Panc1 (cell line): ENCODE results near the gene YWHAQ. TPM values are rescaled to one million over a fixed set of nuclear protein-coding genes. Genes with fewer than 3 reads are reported as not detected.

Source experiments
- ATAC-seq: fragments of 200-7000 bp; cut with Tn5 transposase; 2 replicates; pipeline ENCODE4 v1.9.1; 2020; ENCODE audit warnings: mild to moderate bottlenecking, moderate library complexity
- BruUV-seq: library from RNA; stranded (reverse); fragments of 400-500 nt; replicated peaks from 2 replicates; lab custom pipeline; 2021; lab: Mats Ljungman, UMichigan
- CTCF ChIA-PET: fragments of 300-600 bp; sonication (Branson Sonifier 250); formaldehyde crosslinking; loops from one replicate; lab custom pipeline; 2022; ENCODE audit warnings: antibody characterized with exemption; lab: Charles Lee
- POLR2A ChIA-PET: fragments of 300-600 bp; sonication (Branson Sonifier 250); formaldehyde crosslinking; loops from one replicate; lab custom pipeline; 2022; ENCODE audit warnings: antibody characterized with exemption; lab: Charles Lee
- DNase-seq: peaks from one replicate; pipeline ENCODE4 v3.0.0-alpha.2; 2010; ENCODE audit warnings: low read depth, low spot score
- H3K27ac ChIP-seq: 2 replicates; pipeline ENCODE4 v1.5.1; 2011; ENCODE audit warnings: mild to moderate bottlenecking, low read length, inconsistent platforms
- H3K27me3 ChIP-seq: fragments of 200-500 bp; sonication (Bioruptor generic); 2 replicates; pipeline ENCODE4 v1.6.0; 2014; ENCODE audit warnings: low read length, inconsistent platforms; ENCODE audit not compliant: control insufficient read depth, insufficient read depth
- H3K36me3 ChIP-seq: fragments of 200-500 bp; sonication (Bioruptor generic); 2 replicates; pipeline ENCODE4 v1.5.1; 2014; ENCODE audit warnings: inconsistent platforms, mild to moderate bottlenecking, low read length, moderate library complexity; ENCODE audit not compliant: control insufficient read depth, insufficient read depth
- H3K4me1 ChIP-seq: 2 replicates; pipeline ENCODE4 v1.5.1; 2011; ENCODE audit warnings: inconsistent platforms, mild to moderate bottlenecking, low read length, moderate library complexity; ENCODE audit not compliant: control insufficient read depth, insufficient read depth
- H3K4me3 ChIP-seq, 2 experiments: 2 replicates each; pipeline ENCODE4 v1.5.1; 2011 to 2012; ENCODE audit warnings: low read depth in 2 of 2, low read length in 2 of 2, mild to moderate bottlenecking in 2 of 2, inconsistent platforms in 1 of 2, moderate library complexity in 1 of 2
- H3K9me3 ChIP-seq: fragments of 200-500 bp; sonication (Bioruptor generic); 2 replicates; pipeline ENCODE4 v1.5.1; 2014; ENCODE audit warnings: low read depth, mild to moderate bottlenecking, inconsistent platforms, low read length, moderate library complexity; ENCODE audit not compliant: control insufficient read depth, insufficient read depth
- CTCF ChIP-seq: fragments of 450-650 bp; IDR thresholded peaks from 2 replicates; pipeline ENCODE4 v1.5.1; 2017; ENCODE audit warnings: mild to moderate bottlenecking
- POLR2AphosphoS5 ChIP-seq: IDR thresholded peaks from 2 replicates; pipeline ENCODE4 v1.6.1; 2012; ENCODE audit warnings: mild to moderate bottlenecking, low read depth, low read length, moderate library complexity
- REST ChIP-seq, 2 experiments: IDR thresholded peaks; 2 replicates each; pipeline ENCODE4 v1.6.1; 2011 to 2012; ENCODE audit warnings: low read depth in 2 of 2, control low read depth in 1 of 2, low read length in 1 of 2, mild to moderate bottlenecking in 1 of 2, moderate library complexity in 1 of 2; ENCODE audit not compliant: insufficient read depth in 1 of 2
- SIN3A ChIP-seq: IDR thresholded peaks from 2 replicates; pipeline ENCODE4 v1.6.1; 2012; ENCODE audit warnings: low read depth, mild to moderate bottlenecking, low read length, moderate library complexity, borderline replicate concordance; ENCODE audit not compliant: insufficient read depth
- TCF7L2 ChIP-seq: IDR thresholded peaks from 2 replicates; pipeline ENCODE4 v1.6.1; 2011; ENCODE audit warnings: mild to moderate bottlenecking, low read depth, low read length, inconsistent platforms
- in situ Hi-C: cut with HindIII; loops from 2 replicates; pipeline ENCODE4 v1.10.0; 2016; ENCODE audit warnings: low sequenced_read_pairs, low pct_unique_long_range_greater_than_20kb
- intact Hi-C: fragments of 100-400 bp; cut with micrococcal nuclease; formaldehyde crosslinking; loops from one replicate; pipeline ENCODE4 v1.10.0; 2022; ENCODE audit not compliant: unreplicated experiment
- total RNA-seq: library from RNA; stranded (reverse); gene quantifications from one replicate; pipeline ENCODE4 v1.2.1, GENCODE V29; 2021; ENCODE audit not compliant: unreplicated experiment

YWHAQ gene
- total RNA-seq, 1 experiment from 2014 or later, result 683 TPM

DNA sequence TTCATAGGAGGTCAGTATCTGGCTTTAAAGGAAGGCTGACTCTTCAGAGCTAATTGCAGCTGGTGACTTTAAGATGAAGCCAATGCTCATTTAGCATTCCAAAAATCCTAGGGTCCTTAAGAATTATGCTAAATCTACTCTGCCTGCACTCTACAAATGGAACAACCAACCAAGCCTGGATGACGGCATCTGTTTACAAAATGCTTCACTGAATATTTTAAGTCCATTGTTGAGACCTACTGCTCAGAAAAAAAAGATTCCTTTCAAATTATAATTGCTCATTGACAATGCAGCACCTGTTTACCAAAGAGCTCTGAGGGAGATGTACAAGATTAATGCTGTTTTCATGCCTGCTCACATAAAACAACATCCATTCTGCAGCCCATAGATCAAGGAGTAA lies 31.4 kb downstream of the YWHAQ start:
- intact Hi-C loops, result no loop called here
- ChIA-PET POLR2A (no interaction called here), CTCF (no interaction called here)
- TF ChIP-seq TCF7L2, result no peak
- no peak for TF ChIP-seq CTCF
- TF ChIP-seq SIN3A, result no peak
- no peak for TF ChIP-seq REST (IDR thresholded peaks at IDR 0.05; ENCODE audit: insufficient read depth in 1 of 2, low read depth in 2 of 2, low read length in 1 of 2)
- TF ChIP-seq POLR2AphosphoS5, result no peak
- Histone ChIP-seq H3K9me3 (no peaks in the 10 kb centered on the region), H3K36me3 (0 out of 2 replicates have a peak, but pooled peaks cover 2% of the 10 kb centered on the region), H3K27me3 (no peaks in the 10 kb centered on the region), H3K27ac (no peak overlapping the region), H3K4me3 (no peak overlapping the region), H3K4me1 (peaks cover 28% of the 10 kb centered on the region)
- DNase-seq (no peak), ATAC-seq (no peak)
- in situ Hi-C loops, result no loop called here
- BruUV-seq, result no TSS peak

GRCh38 chr2:9596621-9597311 lies 34.0 kb downstream of the YWHAQ start:
- no TSS peak for BruUV-seq
- H3K27me3 ChIP-seq, result no peaks in the 10 kb centered on the region
- ChIA-PET CTCF (no interaction called here), POLR2A (interaction anchor here (0.6 kb wide), 1 partner anchor 11 kb away, joined by 4 read pairs; no protein-coding TSS in a partner anchor)
- TF ChIP-seq CTCF (no peak), SIN3A (no peak), REST (IDR thresholded peaks at IDR 0.05; ENCODE audit: insufficient read depth in 1 of 2, low read depth in 2 of 2, low read length in 1 of 2) (no peak), POLR2AphosphoS5 (no peak), TCF7L2 (no peak)
- H3K4me1 ChIP-seq, result peaks cover 35% of the 10 kb centered on the region
- intact Hi-C loops, result no loop called here
- ATAC-seq, result no peak
- DNase-seq, result no peak
- H3K4me3 ChIP-seq, result no peak overlapping the region
- peak overlapping the region; percentile 69 for H3K27ac ChIP-seq
- in situ Hi-C loops, result no loop called here
- peaks cover 2% of the 10 kb centered on the region; the same call in 1 of the 2 replicates for H3K36me3 ChIP-seq
- H3K9me3 ChIP-seq, result no peaks in the 10 kb centered on the region
